IMR-90 (cell line): ENCODE measurements around the gene MYCBPAP. TPM values are rescaled to one million over a fixed set of nuclear protein-coding genes. Genes with fewer than 3 reads are reported as not detected.
A peak's percentile ranks its signal among the peaks of the same experiment; 100 is the strongest.

Source experiments
- MAFK ChIP-seq: IDR thresholded peaks from 2 replicates; pipeline ENCODE4 v1.6.1; 2012; ENCODE audit warnings: low read depth, low read length, improper control_type of control experiment
- NFE2L2 ChIP-seq: fragments of 150-350 bp; IDR thresholded peaks from 2 replicates; pipeline ENCODE4 v1.6.1; 2016; ENCODE audit warnings: low read depth, mild to moderate bottlenecking, low read length
- RAD21 ChIP-seq: IDR thresholded peaks from 2 replicates; pipeline ENCODE4 v1.6.1; 2012; ENCODE audit warnings: low read length, improper control_type of control experiment
- RCOR1 ChIP-seq: IDR thresholded peaks from 2 replicates; pipeline ENCODE4 v1.6.1; 2012; ENCODE audit warnings: mild to moderate bottlenecking, low read length, improper control_type of control experiment; ENCODE audit not compliant: insufficient replicate concordance
- SMC3 ChIP-seq: fragments of 150-350 bp; IDR thresholded peaks from 2 replicates; pipeline ENCODE4 v1.6.1; 2016; ENCODE audit warnings: low read depth, mild to moderate bottlenecking, antibody characterized with exemption, low read length, moderate library complexity
- polyA plus RNA-seq, 3 experiments: library from polyadenylated mRNA; depleted of rRNA; stranded (reverse); fragments of >200 nt; gene quantifications; 2 replicates each; pipeline ENCODE4 v1.2.3, GENCODE V29; 2012; ENCODE audit warnings: low replicate concordance in 1 of 3
- total RNA-seq: library from RNA; depleted of rRNA; stranded (reverse); fragments of >200 nt; gene quantifications from 2 replicates; pipeline ENCODE4 v1.2.3, GENCODE V29; 2012

Gene MYCBPAP
- total and polyA plus RNA-seq, 2 of the 4 experiments (the other 2 are of a cell fraction): 0.17 to 0.18 TPM

DNA sequence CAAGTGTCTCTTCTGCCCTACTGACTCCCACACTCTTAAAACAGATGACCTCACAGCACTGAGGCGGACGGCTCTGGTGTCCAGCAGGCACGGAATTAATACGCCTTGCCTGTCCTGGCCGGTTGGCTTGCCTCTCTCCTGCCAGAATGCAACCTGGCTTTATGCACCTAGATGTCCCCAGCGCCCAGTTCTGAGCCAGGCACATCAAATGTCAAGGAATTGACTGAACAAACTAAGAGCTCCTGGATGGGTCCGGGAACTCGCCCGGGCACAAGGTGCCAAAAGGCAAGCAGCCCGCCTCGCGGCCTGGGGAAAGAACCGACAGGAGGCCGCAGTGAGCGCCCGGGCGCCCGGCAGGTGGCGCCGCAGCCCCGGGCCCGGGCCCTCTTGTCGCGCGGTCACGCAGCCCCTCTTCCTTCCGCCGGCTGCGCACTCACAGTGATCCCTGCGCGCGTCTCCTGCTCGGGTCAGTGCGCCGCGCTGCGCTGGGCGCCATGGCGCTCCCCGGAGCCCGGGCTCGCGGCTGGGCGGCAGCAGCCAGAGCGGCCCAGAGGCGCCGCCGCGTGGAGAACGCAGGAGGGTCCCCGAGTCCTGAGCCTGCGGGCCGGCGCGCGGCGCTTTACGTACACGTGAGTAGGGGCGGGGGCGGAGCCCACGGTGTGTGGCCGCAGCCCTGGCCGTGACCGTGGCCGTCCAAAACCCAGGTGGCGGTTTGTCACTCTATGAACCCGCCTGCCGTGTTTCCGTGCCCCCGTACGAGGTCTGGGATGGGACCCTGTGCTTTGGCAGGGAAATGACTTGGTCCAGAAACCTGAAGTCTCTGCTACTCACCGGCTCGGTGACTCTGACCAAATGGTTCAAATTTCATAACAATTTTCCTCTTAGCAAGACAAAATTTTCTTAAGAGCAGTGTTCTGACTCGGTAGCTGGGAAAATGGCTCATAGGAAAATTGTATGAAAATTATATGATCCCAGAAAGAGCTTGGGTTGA lies 29.6 kb upstream of the MYCBPAP start, which contains the start of gene RSAD1 (continued):
- TF ChIP-seq SMC3: no peak
- TF ChIP-seq RCOR1: no peak
- no peak for TF ChIP-seq MAFK
- no peak for TF ChIP-seq NFE2L2
- TF ChIP-seq RAD21: peak; percentile 52
